Activated CD8-positive, alpha-beta memory T cell treated with anti-CD3 and anti-CD28 coated beads, Interleukin-2, amount 50 U/mL, for 24 hours (primary cell): Measurements from ENCODE around the gene TBCA.

Source experiments
- DNase-seq: peaks from one replicate; pipeline ENCODE4 v3.0.0-alpha.2; 2020; ENCODE audit errors: extremely low read depth

The TBCA gene

DNA sequence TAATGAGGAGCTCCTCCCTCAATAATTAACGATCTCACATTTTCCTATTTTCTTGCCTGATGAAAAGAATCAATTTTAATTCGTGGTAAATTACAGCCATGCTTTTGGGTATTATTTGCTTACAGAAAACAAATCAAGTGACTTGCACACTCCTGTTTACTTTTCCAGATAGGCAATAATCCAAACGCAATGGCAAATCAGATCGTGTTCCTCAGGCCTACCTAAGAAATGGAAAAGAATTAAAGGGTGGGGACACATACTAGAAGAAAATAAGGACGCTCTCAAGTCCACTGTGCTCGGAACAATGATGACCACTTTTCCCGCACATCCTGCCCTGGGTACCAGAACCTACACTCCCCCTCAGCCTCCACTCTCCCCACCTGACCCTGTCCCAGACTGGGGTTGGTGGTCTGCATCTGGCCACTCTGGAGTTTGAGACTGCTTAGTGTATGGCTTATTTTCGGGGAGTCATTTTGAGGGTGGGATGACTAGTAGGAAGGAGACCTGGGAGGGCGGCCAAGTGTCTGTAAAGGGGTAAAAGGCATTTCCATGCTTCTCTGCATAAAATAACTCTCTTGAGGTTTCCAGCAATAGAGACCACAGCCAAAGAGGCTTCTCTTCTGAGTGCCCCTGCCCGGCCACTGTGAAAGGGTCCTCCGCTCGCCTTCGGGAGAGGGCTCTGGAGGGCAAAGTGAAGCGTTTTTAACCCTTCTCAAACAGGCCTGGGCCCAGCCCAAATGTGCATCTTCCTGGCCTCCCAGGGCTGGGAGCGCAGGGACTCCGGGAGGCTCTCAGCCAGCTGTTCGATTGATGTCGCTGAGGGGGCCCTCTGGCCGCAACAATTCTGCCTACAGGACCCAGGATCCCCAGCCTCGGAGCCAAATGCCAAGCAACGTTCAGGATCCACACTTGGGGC, 133.1 kb downstream of the TBCA start:
- no peak for DNase-seq

DNA sequence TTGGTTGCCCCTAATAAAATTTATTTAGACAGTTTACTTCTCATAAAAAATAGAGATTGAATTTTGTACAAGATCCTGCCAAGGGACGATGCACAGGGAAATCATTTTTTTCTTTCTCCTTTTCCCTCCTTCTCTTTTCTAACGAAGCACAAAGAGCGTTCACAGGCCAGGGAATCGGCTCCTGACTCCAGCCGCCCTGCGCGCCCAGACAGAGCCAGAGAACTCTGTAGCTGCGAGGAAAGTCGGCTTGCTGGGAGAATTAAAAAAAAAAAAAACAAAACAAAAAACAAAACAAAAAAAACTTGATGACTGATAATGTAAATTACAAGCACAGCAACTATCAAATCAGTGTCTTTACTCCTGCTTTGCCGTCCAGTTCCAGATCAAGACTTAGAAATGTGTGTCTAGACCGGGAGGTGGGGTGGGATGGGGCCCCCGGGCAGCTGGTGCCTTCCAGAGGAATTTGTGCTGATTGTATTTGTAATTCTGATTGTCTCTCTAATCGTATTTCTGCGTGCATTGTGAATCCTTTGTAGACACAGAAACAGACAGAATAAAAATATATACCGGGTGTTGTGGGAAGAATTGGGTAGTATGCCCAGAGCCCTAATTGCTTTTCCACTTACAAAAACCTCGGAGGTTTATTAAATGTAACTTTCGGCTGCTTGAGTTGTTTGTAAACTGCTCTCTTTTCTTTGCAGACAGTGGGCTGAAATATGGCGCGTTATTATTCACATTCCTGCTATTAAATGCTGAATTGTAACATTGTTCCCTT, 134.0 kb downstream of the TBCA start:
- DNase-seq, result no peak

DNA sequence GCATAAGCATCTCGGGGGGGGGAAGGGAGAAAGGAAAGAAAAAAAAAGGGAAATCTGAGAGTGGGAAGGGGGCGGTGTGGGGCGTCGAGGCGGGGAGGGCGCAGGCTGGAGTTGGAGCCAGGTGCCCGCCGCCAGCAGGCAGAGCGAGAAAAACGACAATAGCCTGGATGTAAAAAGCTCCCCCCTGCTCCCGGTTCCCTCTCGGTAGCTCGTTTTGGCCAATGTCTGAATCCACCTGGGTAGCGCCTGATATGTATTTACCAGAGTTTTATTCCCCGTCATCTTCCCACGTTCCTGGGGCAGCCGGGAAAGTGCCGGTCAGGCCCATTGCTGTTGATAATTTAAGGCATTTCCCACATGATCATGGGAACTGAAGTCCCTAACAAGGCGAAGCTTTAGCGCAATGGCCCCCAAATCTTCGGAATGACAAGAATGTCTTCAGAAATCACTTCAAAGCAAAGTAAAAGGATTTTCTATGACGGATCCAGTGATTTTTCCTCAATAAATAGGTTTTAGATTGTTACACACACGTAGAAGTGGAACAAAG, 134.7 kb downstream of the TBCA start:
- DNase-seq, result no peak
